BE2C (cell line): ENCODE measurements around the gene C19orf12.

Experiments
- DNase-seq: peaks from one replicate; pipeline ENCODE4 v3.0.0-alpha.2; 2020
- H3K27me3 ChIP-seq: fragments of 250-450 bp; sonication (Bioruptor Pico); 2 replicates; pipeline ENCODE4 v1.5.1; 2020; ENCODE audit warnings: mild to moderate bottlenecking
- H3K36me3 ChIP-seq: fragments of 250-450 bp; sonication (Bioruptor Pico); 2 replicates; pipeline ENCODE4 v1.5.1; 2020; ENCODE audit warnings: mild to moderate bottlenecking
- H3K4me1 ChIP-seq: fragments of 250-450 bp; sonication (Bioruptor Pico); 2 replicates; pipeline ENCODE4 v1.5.1; 2020
- H3K4me3 ChIP-seq: 2 replicates; pipeline ENCODE4 v1.5.1; 2011; ENCODE audit warnings: low read depth, low read length
- H3K9me3 ChIP-seq: fragments of 250-450 bp; sonication (Bioruptor Pico); 2 replicates; pipeline ENCODE4 v1.5.1; 2020
- TF ChIP-seq, protein P1 (sequence below): IDR thresholded peaks from 2 replicates; pipeline ENCODE4 v1.5.1; 2012; ENCODE audit warnings: mild to moderate bottlenecking, low read depth, low read length

The C19orf12 gene

DNA sequence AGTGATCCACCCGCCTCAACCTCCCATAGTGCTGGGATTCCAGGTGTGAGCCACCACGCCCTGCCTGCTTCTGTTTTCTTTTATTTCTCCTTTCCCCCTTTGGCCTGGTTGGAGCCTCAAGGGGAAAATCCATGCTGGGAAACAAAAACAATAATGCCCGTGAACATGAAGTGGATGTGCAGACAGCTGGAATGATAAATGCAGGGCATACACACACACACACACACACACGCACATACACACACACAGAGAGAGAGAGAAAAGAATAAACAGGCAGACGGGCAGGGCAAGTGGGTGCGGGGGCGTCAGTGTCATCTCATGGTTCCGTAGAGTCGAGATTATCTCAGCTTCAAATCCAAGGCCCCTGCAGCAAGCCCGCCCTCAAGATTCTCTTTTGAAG lies 54.2 kb downstream of the C19orf12 start:
- Histone ChIP-seq H3K27me3 (no peaks in the 10 kb centered on the region; the same call in 1 of the 2 replicates), H3K36me3 (no peaks in the 10 kb centered on the region), H3K9me3 (no peaks in the 10 kb centered on the region), H3K4me3 (no peak overlapping the region), H3K4me1 (no peaks in the 10 kb centered on the region)
- no peak for DNase-seq
- TF ChIP-seq, protein P1, sequence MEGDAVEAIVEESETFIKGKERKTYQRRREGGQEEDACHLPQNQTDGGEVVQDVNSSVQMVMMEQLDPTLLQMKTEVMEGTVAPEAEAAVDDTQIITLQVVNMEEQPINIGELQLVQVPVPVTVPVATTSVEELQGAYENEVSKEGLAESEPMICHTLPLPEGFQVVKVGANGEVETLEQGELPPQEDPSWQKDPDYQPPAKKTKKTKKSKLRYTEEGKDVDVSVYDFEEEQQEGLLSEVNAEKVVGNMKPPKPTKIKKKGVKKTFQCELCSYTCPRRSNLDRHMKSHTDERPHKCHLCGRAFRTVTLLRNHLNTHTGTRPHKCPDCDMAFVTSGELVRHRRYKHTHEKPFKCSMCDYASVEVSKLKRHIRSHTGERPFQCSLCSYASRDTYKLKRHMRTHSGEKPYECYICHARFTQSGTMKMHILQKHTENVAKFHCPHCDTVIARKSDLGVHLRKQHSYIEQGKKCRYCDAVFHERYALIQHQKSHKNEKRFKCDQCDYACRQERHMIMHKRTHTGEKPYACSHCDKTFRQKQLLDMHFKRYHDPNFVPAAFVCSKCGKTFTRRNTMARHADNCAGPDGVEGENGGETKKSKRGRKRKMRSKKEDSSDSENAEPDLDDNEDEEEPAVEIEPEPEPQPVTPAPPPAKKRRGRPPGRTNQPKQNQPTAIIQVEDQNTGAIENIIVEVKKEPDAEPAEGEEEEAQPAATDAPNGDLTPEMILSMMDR, result no peak

DNA sequence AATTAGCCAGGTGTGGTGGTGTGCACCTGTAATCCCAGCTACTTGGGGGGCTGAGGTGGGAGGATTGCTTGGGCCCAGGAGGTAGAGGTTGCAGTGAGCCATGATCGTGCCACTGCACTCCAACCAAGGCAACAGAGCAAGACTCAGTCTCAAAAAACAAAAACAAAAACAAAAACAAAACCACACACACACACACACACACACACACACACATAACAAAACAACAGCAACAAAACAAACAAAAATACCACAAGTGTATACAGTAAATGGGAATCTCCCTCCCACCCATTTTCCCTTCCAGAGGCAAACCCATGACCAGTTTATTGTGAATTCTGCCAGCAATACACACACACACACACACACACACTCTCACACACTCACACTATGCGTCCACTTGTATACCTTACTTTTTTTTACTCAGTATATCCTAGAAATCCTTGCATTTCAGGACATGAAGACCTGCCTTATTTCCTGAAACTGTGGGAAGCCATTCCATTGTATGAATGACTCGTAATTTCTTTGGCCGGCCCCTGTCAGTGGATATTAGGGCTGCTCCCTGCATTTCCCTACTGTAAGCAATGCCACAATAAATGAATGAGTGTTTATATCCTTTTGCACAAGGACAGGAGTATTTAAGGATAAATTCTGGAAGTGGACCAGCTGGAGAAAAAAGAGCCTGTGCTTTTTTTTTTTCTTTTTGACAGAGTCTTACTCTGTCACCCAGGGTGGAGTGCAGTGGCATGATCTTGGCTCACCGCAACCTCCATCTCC lies 56.7 kb downstream of the C19orf12 start:
- Histone ChIP-seq H3K4me3 (no peak overlapping the region), H3K27me3 (peaks cover 15% of the 10 kb centered on the region), H3K9me3 (no peaks in the 10 kb centered on the region), H3K4me1 (no peaks in the 10 kb centered on the region), H3K36me3 (no peaks in the 10 kb centered on the region)
- TF ChIP-seq, protein P1, result no peak
- no peak for DNase-seq

DNA sequence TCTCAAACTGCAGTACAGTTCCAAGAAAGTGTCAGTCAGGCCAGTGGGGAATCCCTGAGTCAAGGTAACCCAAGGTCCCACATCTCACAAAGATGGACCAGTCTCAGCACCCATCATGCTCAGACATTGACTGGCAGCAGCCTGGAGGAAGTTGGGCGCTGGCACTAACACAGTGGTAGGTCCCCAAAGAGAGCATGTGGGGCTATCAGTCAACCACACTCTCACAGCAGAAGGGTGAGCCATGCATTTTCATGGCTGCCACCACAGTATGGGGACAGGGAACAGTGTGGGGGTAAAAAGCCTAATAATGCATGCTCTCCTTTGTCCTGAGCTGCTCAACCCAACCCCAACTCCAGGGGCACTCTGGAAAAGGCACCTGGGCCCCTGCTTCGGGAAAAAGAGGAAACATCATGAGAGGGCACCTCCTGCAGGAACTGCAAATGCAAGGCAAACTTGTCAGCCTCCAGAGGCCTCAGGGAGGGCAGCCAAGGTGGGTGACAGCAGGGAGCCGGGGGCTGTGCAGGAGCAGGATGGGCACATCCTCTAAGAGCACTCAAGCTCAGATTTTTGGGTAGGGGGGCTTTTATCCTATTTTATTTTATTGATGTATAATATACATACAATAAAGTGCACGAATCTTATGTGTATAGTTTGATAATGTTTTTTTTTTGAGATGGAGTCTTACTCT lies 59.3 kb downstream of the C19orf12 start:
- Histone ChIP-seq H3K27me3 (peaks cover 28% of the 10 kb centered on the region), H3K9me3 (no peaks in the 10 kb centered on the region), H3K4me1 (no peaks in the 10 kb centered on the region), H3K4me3 (no peak overlapping the region), H3K36me3 (no peaks in the 10 kb centered on the region)
- no peak for DNase-seq
- TF ChIP-seq, protein P1, result no peak

DNA sequence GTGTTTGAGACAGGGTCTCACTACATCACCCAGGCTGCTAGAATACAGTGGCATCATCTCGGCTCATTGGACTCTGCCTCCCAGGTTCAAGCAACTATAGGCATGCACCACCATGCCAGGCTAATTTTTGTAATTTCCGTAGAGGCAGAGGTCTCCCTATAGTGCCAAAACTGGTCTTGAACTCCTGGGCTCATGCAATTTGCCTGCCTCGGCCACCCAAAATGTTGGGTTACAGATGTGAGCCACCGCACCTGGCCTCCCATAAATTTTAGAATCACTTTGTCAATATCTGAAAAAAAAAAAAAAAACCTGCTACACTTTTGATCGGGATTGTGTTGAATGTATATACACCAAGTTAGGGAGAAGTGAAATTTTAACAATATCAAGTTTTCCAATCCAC lies 61.7 kb downstream of the C19orf12 start:
- no peak for DNase-seq

DNA sequence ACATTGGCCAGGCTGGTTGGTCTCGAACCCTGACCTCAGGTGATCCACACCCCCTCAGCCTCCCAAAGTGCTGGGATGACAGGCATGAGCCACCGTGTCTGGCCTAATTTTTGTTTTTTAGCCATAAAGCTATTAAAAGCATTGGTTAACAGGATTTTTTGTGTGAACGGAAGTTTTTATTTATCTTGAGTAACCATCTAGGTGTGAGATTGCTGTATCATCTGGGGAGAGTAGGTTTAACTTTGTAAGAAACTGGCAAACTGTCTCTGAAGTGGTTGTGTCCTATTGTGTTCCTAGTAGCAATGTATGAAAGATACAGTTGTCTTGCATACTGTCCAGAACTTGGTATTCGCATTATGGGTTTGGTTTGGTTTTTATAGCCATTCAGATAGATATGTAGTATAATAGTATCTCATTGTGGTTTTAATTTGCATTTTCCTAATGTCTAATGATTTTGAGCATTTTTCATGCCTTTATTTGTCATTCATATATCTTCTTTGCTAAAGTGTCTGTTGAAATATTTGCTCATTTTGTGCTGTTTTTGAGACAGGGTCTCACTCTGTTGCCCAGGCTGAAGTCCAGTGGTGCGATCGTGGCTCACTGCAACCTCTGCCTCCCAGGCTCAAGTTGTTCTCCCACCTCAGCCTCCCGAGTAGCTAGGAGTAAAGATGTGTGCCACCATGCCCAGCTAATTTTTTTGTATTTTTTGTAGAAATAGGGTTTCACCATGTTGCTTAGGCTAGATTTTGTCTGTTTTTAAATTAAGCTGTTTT lies 63.3 kb downstream of the C19orf12 start:
- TF ChIP-seq, protein P1, result no peak
- H3K36me3 ChIP-seq, result no peaks in the 10 kb centered on the region
- peaks cover 28% of the 10 kb centered on the region for H3K27me3 ChIP-seq
- no peak overlapping the region for H3K4me3 ChIP-seq
- DNase-seq, result no peak
- H3K9me3 ChIP-seq, result no peaks in the 10 kb centered on the region
- no peaks in the 10 kb centered on the region for H3K4me1 ChIP-seq

More for the DNA sequence above, 61.7 kb downstream of the C19orf12 start:
- Histone ChIP-seq H3K36me3 (no peaks in the 10 kb centered on the region), H3K27me3 (peaks cover 28% of the 10 kb centered on the region), H3K9me3 (no peaks in the 10 kb centered on the region), H3K4me1 (no peaks in the 10 kb centered on the region), H3K4me3 (no peak overlapping the region)
- TF ChIP-seq, protein P1, result no peak
